Osteocyte (in vitro differentiated cells): Measurements from ENCODE around the gene FOXC1. TPM values are rescaled to one million over a fixed set of nuclear protein-coding genes. Genes with fewer than 3 reads are reported as not detected.

Source experiments
- DNase-seq: peaks from one replicate; pipeline ENCODE4 v3.0.0; 2021; ENCODE audit warnings: mixed read lengths; ENCODE audit not compliant: unreplicated experiment; ENCODE audit errors: extremely low spot score
- H3K27ac Mint-ChIP-seq: one replicate; pipeline ENCODE4 v1.8.0; 2021; ENCODE audit warnings: mild to moderate bottlenecking, mixed read lengths; ENCODE audit not compliant: unreplicated experiment
- H3K27me3 Mint-ChIP-seq: one replicate; pipeline ENCODE4 v1.8.0; 2021; ENCODE audit warnings: mixed read lengths; ENCODE audit not compliant: unreplicated experiment
- H3K36me3 Mint-ChIP-seq: one replicate; pipeline ENCODE4 v1.8.0; 2021; ENCODE audit warnings: mixed read lengths; ENCODE audit not compliant: unreplicated experiment
- H3K4me1 Mint-ChIP-seq: one replicate; pipeline ENCODE4 v1.8.0; 2021; ENCODE audit warnings: mixed read lengths; ENCODE audit not compliant: unreplicated experiment
- H3K4me3 Mint-ChIP-seq: one replicate; pipeline ENCODE4 v1.8.0; 2021; ENCODE audit warnings: mild to moderate bottlenecking, moderate library complexity, mixed read lengths; ENCODE audit not compliant: unreplicated experiment
- H3K9me3 Mint-ChIP-seq: one replicate; pipeline ENCODE4 v1.8.0; 2021; ENCODE audit warnings: mixed read lengths; ENCODE audit not compliant: unreplicated experiment
- total RNA-seq: library from RNA; stranded (reverse); gene quantifications from 2 replicates; pipeline ENCODE4 v1.2.1, GENCODE V29; 2021
- TF ChIP-seq, protein P1 (sequence below): fragments of 200-600 bp; sonication (generic); IDR thresholded peaks from 2 replicates; pipeline ENCODE4 v1.5.0; 2021; ENCODE audit warnings: antibody characterized with exemption, mild to moderate bottlenecking, moderate library complexity

FOXC1 gene
- total RNA-seq, 1 donor from 2014 or later: 106 TPM

GRCh38 chr6:1587977-1588376 lies 21.7 kb upstream of the FOXC1 start:
- Mint-ChIP-seq H3K4me1 (no peaks in the 10 kb centered on the region), H3K4me3 (no peak overlapping the region), H3K9me3 (peaks cover 13% of the 10 kb centered on the region), H3K27ac (no peak overlapping the region), H3K36me3 (no peaks in the 10 kb centered on the region), H3K27me3 (peaks cover 19% of the 10 kb centered on the region)
- no peak for DNase-seq
- TF ChIP-seq, protein P1, sequence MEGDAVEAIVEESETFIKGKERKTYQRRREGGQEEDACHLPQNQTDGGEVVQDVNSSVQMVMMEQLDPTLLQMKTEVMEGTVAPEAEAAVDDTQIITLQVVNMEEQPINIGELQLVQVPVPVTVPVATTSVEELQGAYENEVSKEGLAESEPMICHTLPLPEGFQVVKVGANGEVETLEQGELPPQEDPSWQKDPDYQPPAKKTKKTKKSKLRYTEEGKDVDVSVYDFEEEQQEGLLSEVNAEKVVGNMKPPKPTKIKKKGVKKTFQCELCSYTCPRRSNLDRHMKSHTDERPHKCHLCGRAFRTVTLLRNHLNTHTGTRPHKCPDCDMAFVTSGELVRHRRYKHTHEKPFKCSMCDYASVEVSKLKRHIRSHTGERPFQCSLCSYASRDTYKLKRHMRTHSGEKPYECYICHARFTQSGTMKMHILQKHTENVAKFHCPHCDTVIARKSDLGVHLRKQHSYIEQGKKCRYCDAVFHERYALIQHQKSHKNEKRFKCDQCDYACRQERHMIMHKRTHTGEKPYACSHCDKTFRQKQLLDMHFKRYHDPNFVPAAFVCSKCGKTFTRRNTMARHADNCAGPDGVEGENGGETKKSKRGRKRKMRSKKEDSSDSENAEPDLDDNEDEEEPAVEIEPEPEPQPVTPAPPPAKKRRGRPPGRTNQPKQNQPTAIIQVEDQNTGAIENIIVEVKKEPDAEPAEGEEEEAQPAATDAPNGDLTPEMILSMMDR: no peak

DNA sequence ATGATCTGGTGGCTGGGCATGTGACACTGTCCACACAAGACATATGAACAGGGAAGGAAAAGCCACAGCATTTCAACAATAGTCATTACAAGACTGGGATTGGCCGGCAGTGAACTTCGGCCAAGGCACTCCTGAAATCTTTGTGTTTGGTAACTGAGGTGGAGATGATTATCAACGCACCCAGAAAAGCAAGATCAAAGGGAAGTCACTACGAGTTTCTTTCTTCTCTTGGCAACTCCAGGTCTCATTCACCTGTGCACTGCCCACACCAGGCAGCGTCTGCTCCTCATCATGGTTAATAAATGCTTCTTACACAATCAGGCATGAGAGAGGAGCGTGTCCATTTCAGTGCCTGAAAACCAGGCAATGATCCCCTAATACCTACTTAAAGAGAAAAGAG lies 20.5 kb upstream of the FOXC1 start:
- Mint-ChIP-seq H3K4me3 (no peak overlapping the region), H3K9me3 (peaks cover 5% of the 10 kb centered on the region), H3K27me3 (peaks cover 17% of the 10 kb centered on the region), H3K4me1 (no peaks in the 10 kb centered on the region), H3K36me3 (no peaks in the 10 kb centered on the region), H3K27ac (no peak overlapping the region)
- TF ChIP-seq, protein P1: no peak
- peak; percentile 46 for DNase-seq

GRCh38 chr6:1590580-1590979 lies 19.1 kb upstream of the FOXC1 start:
- no peaks in the 10 kb centered on the region for H3K4me1 Mint-ChIP-seq
- H3K27ac Mint-ChIP-seq: no peak overlapping the region
- H3K36me3 Mint-ChIP-seq: no peaks in the 10 kb centered on the region
- H3K9me3 Mint-ChIP-seq: peaks cover 4% of the 10 kb centered on the region
- TF ChIP-seq, protein P1: no peak
- H3K27me3 Mint-ChIP-seq: peaks cover 15% of the 10 kb centered on the region
- DNase-seq: peak; percentile 36
- H3K4me3 Mint-ChIP-seq: no peak overlapping the region

DNA sequence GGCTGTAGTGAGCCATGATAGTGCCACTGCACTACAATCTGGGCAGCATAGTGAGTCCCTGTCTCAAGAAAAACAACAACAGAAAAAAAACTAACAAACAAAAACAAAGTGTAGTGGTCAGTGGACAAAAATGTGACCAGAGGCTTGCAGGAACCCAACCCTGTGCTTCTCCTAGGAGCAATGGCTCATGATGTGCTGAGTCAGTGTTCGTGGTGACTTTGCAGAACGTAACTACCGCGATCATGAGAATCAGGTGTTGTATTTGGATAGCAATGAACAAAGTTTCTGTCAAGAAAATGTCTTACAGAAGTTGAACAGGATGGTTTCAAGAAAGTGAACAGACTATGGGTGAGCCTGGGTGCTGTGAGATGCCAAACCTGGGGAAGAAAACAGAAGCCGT lies 18.5 kb upstream of the FOXC1 start:
- DNase-seq: peak; percentile 40
- Mint-ChIP-seq H3K4me1 (peaks cover 4% of the 10 kb centered on the region), H3K9me3 (peaks cover 4% of the 10 kb centered on the region), H3K27ac (no peak overlapping the region), H3K4me3 (no peak overlapping the region), H3K27me3 (peaks cover 13% of the 10 kb centered on the region), H3K36me3 (no peaks in the 10 kb centered on the region)
- TF ChIP-seq, protein P1: no peak

DNA sequence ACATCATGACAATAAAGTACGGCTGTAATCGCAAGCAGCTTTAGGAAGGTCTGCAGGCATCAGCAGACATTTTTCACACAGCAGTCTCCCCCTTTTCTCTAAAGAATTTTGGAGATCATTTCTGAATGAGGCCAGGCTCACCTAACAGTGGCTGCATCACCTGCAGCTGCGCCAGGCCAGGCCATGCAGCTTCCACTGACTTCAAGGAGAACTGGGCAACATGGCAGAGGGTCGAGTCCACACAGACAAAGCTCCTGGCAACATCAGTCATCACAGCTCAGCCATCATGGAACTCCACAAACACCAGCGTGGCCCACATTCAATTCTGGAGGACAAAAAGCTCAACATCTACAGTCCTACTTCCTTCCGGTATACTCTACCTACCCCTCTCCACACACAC lies 17.8 kb upstream of the FOXC1 start:
- Mint-ChIP-seq H3K27ac (no peak overlapping the region), H3K4me3 (no peak overlapping the region), H3K36me3 (no peaks in the 10 kb centered on the region), H3K27me3 (peaks cover 13% of the 10 kb centered on the region), H3K9me3 (peaks cover 4% of the 10 kb centered on the region), H3K4me1 (peaks cover 10% of the 10 kb centered on the region)
- DNase-seq: peak; percentile 63
- TF ChIP-seq, protein P1: no peak
